Activated CD4-positive, alpha-beta T cell treated with anti-CD3 and anti-CD28 coated beads, Interleukin-2, amount 10 ng/mL, durations not matched to agents 24 days and 14 days (primary cell): ENCODE results near the gene MSANTD4. TPM values are rescaled to one million over a fixed set of nuclear protein-coding genes. Genes with fewer than 3 reads are reported as not detected.
"Not testable (repeated sequence)": the region's sequence is repeated elsewhere in the genome, so short reads cannot be mapped to it uniquely, and the experiment has no call there.

Experiments used
- DNase-seq: peaks from one replicate; pipeline ENCODE4 v3.0.0; 2022
- H3K27ac Mint-ChIP-seq: one replicate; pipeline ENCODE4 v1.8.0; 2022; ENCODE audit warnings: mild to moderate bottlenecking, mixed read lengths
- H3K27me3 Mint-ChIP-seq: one replicate; pipeline ENCODE4 v1.8.0; 2022; ENCODE audit warnings: mixed read lengths
- H3K36me3 Mint-ChIP-seq: one replicate; pipeline ENCODE4 v1.8.0; 2022; ENCODE audit warnings: low read depth, mild to moderate bottlenecking, mixed read lengths
- H3K4me1 Mint-ChIP-seq: one replicate; pipeline ENCODE4 v1.8.0; 2021; ENCODE audit warnings: mixed read lengths
- H3K4me3 Mint-ChIP-seq: one replicate; pipeline ENCODE4 v1.8.0; 2022; ENCODE audit warnings: mild to moderate bottlenecking, moderate library complexity, mixed read lengths
- H3K9me3 Mint-ChIP-seq: one replicate; pipeline ENCODE4 v1.8.0; 2021; ENCODE audit warnings: mixed read lengths
- intact Hi-C: fragments of 100-400 bp; cut with micrococcal nuclease; formaldehyde crosslinking; loops from one replicate; pipeline ENCODE4 v1.15.1; 2023
- total RNA-seq: library from RNA; stranded (reverse); gene quantifications from 2 replicates; pipeline ENCODE4 v1.2.3, GENCODE V29; 2022

MSANTD4 gene
- total RNA-seq, 1 donor from 2014 or later, result 21.8 TPM

DNA sequence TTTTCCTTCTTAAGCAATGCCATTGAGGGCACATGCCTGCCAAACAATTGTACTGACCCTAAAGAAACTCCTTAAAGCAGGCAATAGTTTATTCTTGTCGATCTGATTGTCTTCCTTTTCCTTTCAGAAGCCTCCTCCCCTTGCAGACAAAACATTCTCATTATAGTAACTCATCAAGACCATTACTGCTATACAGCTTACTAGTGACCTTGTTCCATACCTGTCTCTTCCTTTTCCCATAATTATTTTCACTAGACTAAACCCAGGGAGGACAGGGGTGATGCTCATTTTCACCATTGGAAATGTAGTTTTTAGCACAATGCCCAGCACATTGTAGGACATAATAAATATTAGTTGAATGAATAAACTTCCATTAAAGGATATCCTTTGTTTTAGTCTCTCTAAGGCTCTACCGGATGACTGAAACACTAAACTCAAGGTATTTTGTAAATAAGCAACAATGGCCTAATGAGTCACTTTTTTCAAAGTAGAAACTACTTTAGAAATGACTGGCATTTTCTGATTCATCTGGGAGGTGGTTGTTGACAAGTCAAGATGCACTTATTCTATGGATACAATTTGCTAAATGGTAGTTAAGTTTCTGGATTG, 9.3 kb upstream of the MSANTD4 start:
- Mint-ChIP-seq H3K4me1 (peaks cover 3% of the 10 kb centered on the region), H3K27ac (no peak overlapping the region), H3K27me3 (peaks cover 18% of the 10 kb centered on the region), H3K36me3 (no peaks in the 10 kb centered on the region), H3K9me3 (peaks cover 23% of the 10 kb centered on the region), H3K4me3 (no peak overlapping the region)
- intact Hi-C loops, result loop anchor here (1.0 kb wide), 1 partner anchor 32 kb away; no protein-coding TSS in a partner anchor
- no peak for DNase-seq

DNA sequence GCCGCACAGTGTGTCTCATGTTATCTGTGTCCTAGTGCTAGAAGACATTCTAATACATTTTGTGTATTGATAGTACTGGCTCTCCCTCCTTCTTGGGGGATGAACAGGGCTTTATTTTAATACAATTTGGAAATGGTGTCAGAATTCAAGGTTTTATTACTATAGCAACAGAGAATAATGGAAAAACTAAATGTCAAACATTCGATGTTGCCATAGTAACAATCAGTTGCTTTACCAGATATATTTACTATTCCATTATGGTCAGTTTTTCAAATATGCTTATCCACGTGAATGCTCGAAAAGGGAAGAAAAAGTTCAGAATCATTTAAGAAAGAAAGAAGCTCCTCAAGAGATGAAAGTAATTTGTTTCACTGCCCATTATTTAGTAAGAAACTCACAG, 8.6 kb upstream of the MSANTD4 start:
- Mint-ChIP-seq H3K9me3 (peaks cover 28% of the 10 kb centered on the region), H3K27ac (no peak overlapping the region), H3K4me3 (no peak overlapping the region), H3K27me3 (peaks cover 21% of the 10 kb centered on the region), H3K4me1 (peaks cover 3% of the 10 kb centered on the region), H3K36me3 (no peaks in the 10 kb centered on the region)
- intact Hi-C loops, result loop anchor here (1.0 kb wide), 1 partner anchor 33 kb away; no protein-coding TSS in a partner anchor
- DNase-seq, result no peak

DNA sequence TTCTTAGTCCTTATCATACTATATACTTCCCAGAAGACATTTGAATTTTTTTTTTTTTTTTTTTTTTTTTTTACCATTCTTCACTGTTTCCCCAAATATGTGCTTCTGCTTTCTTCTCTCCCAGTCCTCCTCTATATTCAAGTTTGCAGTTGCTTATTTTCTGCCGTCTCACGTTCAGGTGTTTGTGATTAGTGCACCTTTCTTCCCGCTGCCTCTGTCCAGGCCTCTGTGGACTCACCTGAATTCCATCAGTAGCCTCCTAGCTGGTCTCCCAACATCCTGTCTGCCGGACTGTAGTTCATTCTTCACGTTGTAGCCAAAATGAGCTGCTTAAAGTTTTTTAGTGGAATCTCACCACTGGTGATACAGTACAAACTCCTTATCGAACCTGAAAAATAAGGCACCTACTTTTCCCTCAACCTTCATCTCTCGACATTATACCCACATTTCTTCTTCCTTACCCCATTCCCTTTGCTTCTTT, 795 bp upstream of the MSANTD4 start:
- DNase-seq, result peak; percentile 59
- Mint-ChIP-seq H3K36me3 (peaks cover 28% of the 10 kb centered on the region), H3K27me3 (peaks cover 15% of the 10 kb centered on the region), H3K4me1 (peaks cover 37% of the 10 kb centered on the region), H3K9me3 (peaks cover 35% of the 10 kb centered on the region), H3K27ac (peak overlapping the region; percentile 96), H3K4me3 (peak overlapping the region; percentile 97)
- intact Hi-C loops, result loop anchor here (1.0 to 5.0 kb wide), 3 partner anchors 40 to 1434 kb away; partner anchors contain the start of genes AASDHPPT, CWF19L2 and KBTBD3

DNA sequence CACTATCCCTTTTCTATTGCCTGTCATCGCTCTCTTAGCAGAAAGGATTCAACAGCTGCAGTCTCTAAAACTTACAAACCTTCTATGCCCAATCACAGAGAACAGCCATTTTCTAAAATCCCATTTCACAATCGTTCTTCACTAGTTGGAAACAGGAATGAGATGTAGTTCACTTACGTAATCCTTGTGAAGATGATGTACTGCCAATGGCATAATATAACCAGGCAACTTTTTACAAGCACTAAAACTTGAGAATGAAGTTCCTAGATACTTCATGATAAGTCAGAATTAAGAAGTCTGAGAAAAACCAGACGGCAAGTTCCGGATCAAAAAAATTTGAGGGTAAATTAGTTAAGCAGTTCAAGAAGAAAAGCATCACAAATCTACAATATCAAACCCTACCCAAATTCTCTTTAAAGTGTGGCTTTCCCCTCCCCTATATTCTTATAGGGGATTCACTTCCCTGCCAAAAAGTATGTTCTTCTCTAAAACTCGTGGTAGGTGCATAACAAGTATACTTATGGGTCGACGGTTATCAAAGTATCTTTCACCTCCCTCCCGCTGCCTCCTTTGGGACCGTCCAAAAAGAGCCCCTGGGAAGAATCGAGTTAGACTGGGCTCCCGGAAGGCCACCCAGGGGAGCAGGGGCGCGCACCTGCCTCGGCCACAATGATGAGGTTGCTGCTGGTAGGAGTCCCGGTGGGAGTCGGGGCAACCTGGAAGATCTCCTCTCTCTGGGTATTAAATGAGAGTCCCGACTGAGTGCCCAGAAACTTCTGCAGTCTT, 666 bp downstream of the MSANTD4 start:
- H3K4me3 Mint-ChIP-seq, result peak overlapping the region; percentile 97
- peaks cover 12% of the 10 kb centered on the region for H3K27me3 Mint-ChIP-seq
- H3K9me3 Mint-ChIP-seq, result peaks cover 22% of the 10 kb centered on the region
- peak overlapping the region; percentile 96 for H3K27ac Mint-ChIP-seq
- peaks cover 30% of the 10 kb centered on the region for H3K36me3 Mint-ChIP-seq
- H3K4me1 Mint-ChIP-seq, result peaks cover 44% of the 10 kb centered on the region
- DNase-seq, result no peak
- intact Hi-C loops, result loop anchor here (5.0 kb wide), 1 partner anchor 1436 kb away; the partner anchor contains the start of gene CWF19L2

DNA sequence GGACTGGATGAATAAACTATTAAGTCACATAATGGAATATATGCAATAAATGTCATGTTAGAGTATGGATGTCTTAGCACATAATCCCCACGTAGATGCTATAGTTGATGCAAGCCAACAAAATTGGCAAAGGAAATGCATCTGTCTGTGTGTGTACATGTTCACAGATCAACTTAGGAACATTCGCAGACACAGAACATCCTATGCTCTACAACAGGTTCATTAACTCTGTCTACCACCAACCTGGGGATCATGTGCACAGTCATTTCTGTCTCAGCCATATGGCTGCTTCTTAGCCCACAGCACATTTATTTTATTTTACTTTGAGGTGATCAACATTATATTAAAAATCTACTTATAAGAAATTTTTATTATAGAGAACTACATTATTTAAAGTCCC, 4.9 kb downstream of the MSANTD4 start:
- H3K27me3 Mint-ChIP-seq, result no peaks in the 10 kb centered on the region
- no peak overlapping the region for H3K27ac Mint-ChIP-seq
- intact Hi-C loops, result no loop called here
- H3K36me3 Mint-ChIP-seq, result peaks cover 41% of the 10 kb centered on the region
- H3K9me3 Mint-ChIP-seq, result peaks cover 8% of the 10 kb centered on the region
- H3K4me3 Mint-ChIP-seq, result no peak overlapping the region
- DNase-seq, result no peak
- H3K4me1 Mint-ChIP-seq, result peaks cover 40% of the 10 kb centered on the region

DNA sequence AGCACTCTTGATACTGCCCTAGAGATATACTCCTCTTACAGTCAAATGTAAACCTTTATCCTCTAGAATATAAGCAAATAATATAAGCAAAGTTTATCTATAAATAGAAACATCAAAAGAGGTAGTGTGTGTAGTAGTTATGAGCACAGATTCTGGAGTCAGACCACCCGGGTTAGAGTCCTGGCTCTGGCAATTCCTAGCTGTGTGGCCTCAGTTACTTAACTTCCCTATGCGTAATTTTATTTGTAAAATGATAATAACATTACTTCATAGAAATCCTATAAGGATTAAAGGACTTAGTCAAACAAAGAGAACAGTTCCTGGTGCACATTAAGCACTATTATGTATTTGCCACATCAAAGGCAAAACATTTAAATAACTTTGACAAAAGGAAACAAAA, 7.0 kb downstream of the MSANTD4 start:
- DNase-seq, result no peak
- Mint-ChIP-seq H3K4me3 (no peak overlapping the region), H3K27me3 (no peaks in the 10 kb centered on the region), H3K4me1 (peaks cover 34% of the 10 kb centered on the region), H3K36me3 (peaks cover 44% of the 10 kb centered on the region), H3K9me3 (peaks cover 14% of the 10 kb centered on the region), H3K27ac (no peak overlapping the region)
- intact Hi-C loops, result no loop called here

DNA sequence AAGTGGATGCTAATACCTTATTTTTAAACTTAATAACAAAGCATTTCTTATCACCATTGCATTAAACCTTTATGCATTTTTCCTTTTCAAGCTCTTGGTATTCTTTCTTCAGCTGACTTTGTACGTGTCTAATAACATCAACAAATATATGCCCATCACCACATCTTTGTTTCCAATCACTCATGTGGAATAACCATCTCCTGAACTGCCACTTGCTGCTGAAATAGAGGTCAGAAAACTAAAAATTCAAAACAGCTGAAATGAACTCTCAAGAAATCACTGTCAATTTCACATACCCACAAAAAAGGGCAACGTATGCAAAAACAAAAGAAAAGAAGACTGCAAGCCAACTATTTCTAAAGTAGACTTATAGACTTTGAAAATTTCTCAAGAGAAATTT, 7.4 kb downstream of the MSANTD4 start:
- Mint-ChIP-seq H3K27me3 (no peaks in the 10 kb centered on the region), H3K4me3 (no peak overlapping the region), H3K36me3 (peaks cover 44% of the 10 kb centered on the region), H3K9me3 (peaks cover 16% of the 10 kb centered on the region), H3K27ac (no peak overlapping the region), H3K4me1 (peaks cover 31% of the 10 kb centered on the region)
- DNase-seq, result no peak
- intact Hi-C loops, result no loop called here

DNA sequence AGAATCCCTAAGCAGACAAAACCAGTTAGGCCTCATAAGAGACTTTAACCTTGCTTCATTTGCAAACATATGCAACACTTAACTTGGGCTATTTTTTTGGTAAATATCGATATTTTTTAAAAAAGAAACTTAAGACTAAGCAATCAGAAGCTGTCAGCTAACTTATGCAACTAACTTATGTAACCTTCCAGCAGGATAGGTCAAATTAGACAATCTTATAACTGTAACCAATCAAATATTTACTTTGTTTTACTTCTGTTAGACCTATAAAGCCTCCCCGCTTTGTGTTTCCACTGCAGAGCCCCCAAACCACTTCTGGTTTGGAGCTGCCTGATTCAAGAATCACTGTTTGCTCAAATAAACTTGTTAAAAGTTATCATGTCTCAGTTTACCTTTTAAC, 8.0 kb downstream of the MSANTD4 start:
- no peaks in the 10 kb centered on the region for H3K27me3 Mint-ChIP-seq
- no peak for DNase-seq
- H3K4me1 Mint-ChIP-seq, result peaks cover 28% of the 10 kb centered on the region
- intact Hi-C loops, result no loop called here
- peaks cover 16% of the 10 kb centered on the region for H3K9me3 Mint-ChIP-seq
- H3K4me3 Mint-ChIP-seq, result no peak overlapping the region
- H3K27ac Mint-ChIP-seq, result no peak overlapping the region
- H3K36me3 Mint-ChIP-seq, result peaks cover 46% of the 10 kb centered on the region

DNA sequence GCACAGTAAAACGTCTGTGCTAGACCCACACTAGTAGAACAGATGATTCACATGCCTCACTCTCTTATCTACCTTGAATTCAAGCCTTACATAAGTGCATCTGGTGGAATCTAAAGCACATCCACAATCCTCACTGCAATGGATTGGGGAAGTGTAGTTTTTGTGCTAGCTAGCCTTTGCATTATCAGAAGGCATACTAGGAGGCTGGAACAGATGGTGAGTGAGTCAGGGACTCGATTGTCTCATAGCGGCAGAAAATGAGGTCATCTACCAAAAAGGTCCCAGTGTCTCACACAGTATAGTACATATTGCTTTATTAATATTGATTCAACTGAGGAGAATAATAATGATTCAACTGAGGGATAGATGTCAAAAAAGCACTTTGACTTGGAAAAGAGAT, 9.3 kb downstream of the MSANTD4 start:
- no peak for DNase-seq
- intact Hi-C loops, result no loop called here
- Mint-ChIP-seq H3K27ac (no peak overlapping the region), H3K4me3 (no peak overlapping the region), H3K4me1 (peaks cover 20% of the 10 kb centered on the region), H3K27me3 (no peaks in the 10 kb centered on the region), H3K9me3 (peaks cover 13% of the 10 kb centered on the region), H3K36me3 (peaks cover 49% of the 10 kb centered on the region)

DNA sequence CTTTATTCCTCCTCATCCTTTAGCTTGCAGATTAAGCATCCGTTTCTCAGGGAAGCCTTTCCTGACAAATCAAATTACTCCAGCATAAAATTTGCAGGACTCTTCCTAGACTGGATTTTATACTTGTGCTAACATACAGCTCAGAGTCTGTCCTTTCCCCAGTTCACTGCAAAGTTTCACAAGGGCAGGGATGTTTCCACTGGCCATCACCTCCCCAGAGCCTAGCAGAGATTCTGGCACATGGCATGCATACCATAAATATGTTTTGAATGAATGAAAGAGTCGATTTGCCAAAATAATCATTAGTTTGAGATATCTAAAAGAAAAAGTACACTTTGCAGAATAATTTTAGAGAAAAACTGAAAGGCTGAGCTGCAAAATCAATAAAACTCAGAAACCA, 10.6 kb downstream of the MSANTD4 start:
- Mint-ChIP-seq H3K27me3 (no peaks in the 10 kb centered on the region), H3K4me3 (no peak overlapping the region), H3K4me1 (peaks cover 14% of the 10 kb centered on the region), H3K9me3 (peaks cover 13% of the 10 kb centered on the region), H3K36me3 (peaks cover 61% of the 10 kb centered on the region), H3K27ac (no peak overlapping the region)
- intact Hi-C loops, result no loop called here
- no peak for DNase-seq

DNA sequence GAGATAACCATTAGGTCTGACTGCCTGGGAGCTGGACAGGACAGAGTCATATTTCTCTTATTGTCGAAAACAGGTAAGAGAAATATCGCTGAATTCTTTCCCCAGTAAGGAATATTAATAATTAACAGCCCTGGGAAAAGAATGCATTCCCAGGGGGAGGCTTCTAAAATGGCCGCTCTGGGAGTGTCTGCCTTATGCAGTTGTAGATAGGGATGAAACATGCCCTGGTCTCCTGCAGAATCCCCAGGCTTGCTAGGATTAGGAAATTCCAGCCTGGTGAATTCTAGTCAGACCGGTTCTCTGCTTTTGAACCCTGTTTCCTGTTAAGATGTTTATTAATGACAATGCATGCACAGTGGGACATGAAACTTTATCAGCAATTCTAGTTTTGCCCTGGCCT, 18.9 kb downstream of the MSANTD4 start:
- H3K27ac Mint-ChIP-seq, H3K27me3 Mint-ChIP-seq, intact Hi-C loops, DNase-seq, H3K4me3 Mint-ChIP-seq, H3K4me1 Mint-ChIP-seq: not testable (repeated sequence)
- peaks cover 16% of the 10 kb centered on the region for H3K9me3 Mint-ChIP-seq
- H3K36me3 Mint-ChIP-seq, result peaks cover 61% of the 10 kb centered on the region

DNA sequence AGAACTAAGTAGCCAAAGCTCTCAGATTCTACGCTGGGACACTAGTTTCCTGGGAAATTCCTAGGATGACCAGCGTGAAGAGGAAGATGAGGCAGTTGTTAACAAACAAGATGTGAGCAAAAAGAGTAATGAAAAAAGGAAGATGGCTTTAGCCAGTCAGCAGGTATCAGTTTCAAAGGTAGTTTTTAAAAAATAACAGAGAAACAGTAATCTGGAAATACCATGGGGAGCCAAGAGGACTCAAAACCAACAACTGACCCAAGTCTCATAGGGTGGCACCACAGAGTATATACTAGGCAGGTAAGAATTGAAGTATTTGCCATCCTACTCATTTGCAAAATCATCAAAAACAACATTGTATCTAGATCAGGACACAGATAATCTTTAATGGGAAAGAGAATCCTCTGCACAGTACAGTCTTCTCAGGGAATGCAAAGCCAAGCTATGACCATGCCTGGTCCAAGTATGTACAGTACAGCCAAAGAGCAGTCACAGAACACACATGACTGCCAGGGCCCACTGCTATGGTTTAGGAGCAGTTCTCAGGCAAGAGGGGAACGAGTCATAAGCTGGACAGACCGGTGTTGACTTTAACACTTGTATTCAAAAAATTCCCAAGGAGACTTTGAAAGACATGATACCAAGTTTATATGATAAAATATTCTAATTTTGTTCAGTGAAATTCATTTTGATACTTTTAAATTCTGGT, 20.6 kb downstream of the MSANTD4 start:
- intact Hi-C loops, result no loop called here
- H3K27ac Mint-ChIP-seq, result no peak overlapping the region
- H3K27me3 Mint-ChIP-seq, result no peaks in the 10 kb centered on the region
- peaks cover 16% of the 10 kb centered on the region for H3K9me3 Mint-ChIP-seq
- peaks cover 50% of the 10 kb centered on the region for H3K36me3 Mint-ChIP-seq
- H3K4me3 Mint-ChIP-seq, result no peak overlapping the region
- no peaks in the 10 kb centered on the region for H3K4me1 Mint-ChIP-seq
- no peak for DNase-seq

DNA sequence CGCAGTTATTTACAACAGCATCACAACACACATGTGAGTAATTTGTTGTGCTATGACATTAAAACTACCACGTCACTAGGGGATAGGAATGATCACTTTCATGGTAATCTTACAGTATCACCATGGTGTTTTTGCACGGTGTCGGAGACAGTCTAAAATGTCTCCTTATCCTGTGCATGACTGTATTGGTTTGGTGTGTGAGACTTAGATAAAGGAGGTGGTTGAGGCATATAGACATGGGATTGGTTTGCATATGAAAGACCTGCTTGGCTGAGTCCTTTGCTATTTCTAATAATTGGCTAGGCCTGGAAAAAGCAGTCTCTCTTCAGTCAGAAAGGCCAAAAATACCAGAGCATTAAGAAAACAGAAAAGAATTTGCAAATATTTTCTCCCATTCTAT, 30.2 kb downstream of the MSANTD4 start:
- Mint-ChIP-seq H3K27ac (no peak overlapping the region), H3K36me3 (peaks cover 10% of the 10 kb centered on the region), H3K4me1 (no peaks in the 10 kb centered on the region), H3K27me3 (no peaks in the 10 kb centered on the region), H3K9me3 (peaks cover 4% of the 10 kb centered on the region), H3K4me3 (no peak overlapping the region)
- intact Hi-C loops, result no loop called here
- DNase-seq, result no peak

DNA sequence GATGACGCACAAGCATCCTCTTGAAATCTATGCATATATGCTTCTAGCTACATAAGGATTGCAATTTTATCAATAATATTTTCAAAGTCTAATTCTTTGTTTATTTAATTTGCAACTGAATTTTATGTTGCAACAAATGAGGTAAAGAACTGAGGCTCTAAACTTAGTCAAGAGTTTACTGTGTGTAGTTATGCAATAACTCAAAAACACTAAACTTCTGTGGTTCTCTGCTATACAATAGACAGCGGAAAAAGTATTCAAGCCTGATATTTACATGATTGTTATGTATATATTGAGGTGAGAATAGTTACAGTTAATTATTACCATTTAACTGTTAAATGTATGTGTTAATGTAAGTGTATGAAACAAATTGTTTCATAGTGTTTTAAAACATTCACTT, 32.9 kb downstream of the MSANTD4 start:
- H3K4me1 Mint-ChIP-seq, result no peaks in the 10 kb centered on the region
- H3K36me3 Mint-ChIP-seq, result peaks cover 3% of the 10 kb centered on the region

More for the DNA sequence above, 32.9 kb downstream of the MSANTD4 start:
- no peaks in the 10 kb centered on the region for H3K27me3 Mint-ChIP-seq
- H3K27ac Mint-ChIP-seq, result no peak overlapping the region
- intact Hi-C loops, result no loop called here
- peaks cover 3% of the 10 kb centered on the region for H3K9me3 Mint-ChIP-seq
- no peak overlapping the region for H3K4me3 Mint-ChIP-seq
- DNase-seq, result no peak
